Fibroblast of lung (primary cell): ENCODE measurements around the gene SLC9A3. TPM values are rescaled to one million over a fixed set of nuclear protein-coding genes. Genes with fewer than 3 reads are reported as not detected.

Source experiments
- DNase-seq, 2 donors: peaks; one replicate each; pipeline versions ENCODE4 v3.0.0 to v3.0.0-alpha.2; 2010; ENCODE audit warnings: low read depth in 2 of 2
- H2AFZ ChIP-seq: 2 replicates; pipeline ENCODE4 v1.5.1; 2012; ENCODE audit warnings: low read length, control low read depth, inconsistent platforms
- H3K27ac ChIP-seq: 2 replicates; pipeline ENCODE4 v1.5.1; 2011; ENCODE audit warnings: low read length, control low read depth; ENCODE audit not compliant: insufficient read depth
- H3K27me3 ChIP-seq: 2 replicates; pipeline ENCODE4 v1.5.1; 2011; ENCODE audit warnings: mild to moderate bottlenecking, low read length; ENCODE audit not compliant: control insufficient read depth, insufficient read depth
- H3K36me3 ChIP-seq: 2 replicates; pipeline ENCODE4 v1.5.1; 2011; ENCODE audit warnings: low read length; ENCODE audit not compliant: control insufficient read depth, insufficient read depth
- H3K4me1 ChIP-seq: 2 replicates; pipeline ENCODE4 v1.5.1; 2011; ENCODE audit warnings: low read length; ENCODE audit not compliant: control insufficient read depth, insufficient read depth; ENCODE audit errors: extremely low read depth
- H3K4me2 ChIP-seq: 2 replicates; pipeline ENCODE4 v1.5.1; 2011; ENCODE audit warnings: low read length, control low read depth; ENCODE audit not compliant: insufficient read depth; ENCODE audit errors: extremely low read depth
- H3K4me3 ChIP-seq, 4 experiments: fragments of 200-600 bp in 1 of 4; sonication (generic) in 1 of 4; replicated peaks in 1 of 4; 2 replicates each; pipeline ENCODE4 v1.5.1; 2011 to 2016; ENCODE audit warnings: low read length in 4 of 4, low read depth in 3 of 4, mild to moderate bottlenecking in 3 of 4, control low read depth in 2 of 4, inconsistent platforms in 1 of 4, mixed read lengths in 1 of 4; ENCODE audit not compliant: insufficient read depth in 1 of 4; ENCODE audit errors: control extremely low read depth in 1 of 4
- H3K79me2 ChIP-seq: 2 replicates; pipeline ENCODE4 v1.5.1; 2012; ENCODE audit warnings: mild to moderate bottlenecking, low read length, inconsistent platforms; ENCODE audit not compliant: control insufficient read depth, insufficient read depth
- H3K9ac ChIP-seq: 2 replicates; pipeline ENCODE4 v1.5.1; 2011; ENCODE audit warnings: mild to moderate bottlenecking, low read length, control low read depth; ENCODE audit not compliant: insufficient read depth
- H3K9me3 ChIP-seq: 2 replicates; pipeline ENCODE4 v1.5.1; 2012; ENCODE audit warnings: low read depth, low read length; ENCODE audit not compliant: control insufficient read depth, insufficient read depth
- H4K20me1 ChIP-seq: 2 replicates; pipeline ENCODE4 v1.5.1; 2011; ENCODE audit warnings: low read length; ENCODE audit not compliant: control insufficient read depth, insufficient read depth; ENCODE audit errors: extremely low read depth
- CTCF ChIP-seq, 2 donors: IDR thresholded peaks in 1 of 2; conservative IDR thresholded peaks in 1 of 2; 1 replicate in 1 of 2; 2 replicates in 1 of 2; pipeline ENCODE4 v1.5.1; 2011 to 2012; ENCODE audit warnings: low read length in 2 of 2, control low read depth in 1 of 2, inconsistent platforms in 1 of 2, low read depth in 1 of 2, mild to moderate bottlenecking in 1 of 2
- EZH2 ChIP-seq: IDR thresholded peaks from 2 replicates; pipeline ENCODE4 v1.5.1; 2012; ENCODE audit warnings: low read length, control low read depth, mild to moderate bottlenecking; ENCODE audit errors: missing control alignments
- polyA plus RNA-seq, 2 donors: library from polyadenylated mRNA; depleted of rRNA in 1 of 2; stranded (reverse) in 1 of 2; unstranded in 1 of 2; fragments of >200 nt; gene quantifications; 2 replicates each; pipeline ENCODE4 v1.2.1, GENCODE V29; 2011 to 2012; ENCODE audit warnings: missing spikeins in 1 of 2
- total RNA-seq: library from RNA; depleted of rRNA; stranded (reverse); fragments of >200 nt; gene quantifications from 2 replicates; pipeline ENCODE4 v1.2.1, GENCODE V29; 2014

SLC9A3 gene
- total and polyA plus RNA-seq, 2 donors (not counting 1 experiment from before 2014, with no cell fraction given) = 0.50 to 0.84 TPM

GRCh38 chr5:476814-477175, 47.5 kb downstream of the SLC9A3 start:
- Histone ChIP-seq H3K4me2 (no peak overlapping the region), H3K27me3 (peaks cover 6% of the 10 kb centered on the region), H3K9me3 (no peaks in the 10 kb centered on the region)

GRCh38 chr5:476102-476813, 48.0 kb downstream of the SLC9A3 start:
- peaks cover 6% of the 10 kb centered on the region for H3K27me3 ChIP-seq

More at GRCh38 chr5:476814-477175, 47.5 kb downstream of the SLC9A3 start:
- DNase-seq = no peak
- Histone ChIP-seq H3K79me2 (peaks cover 1% of the 10 kb centered on the region), H3K4me3 (no peak overlapping the region), H4K20me1 (no peaks in the 10 kb centered on the region), H3K36me3 (no peaks in the 10 kb centered on the region), H3K4me1 (no peaks in the 10 kb centered on the region), H2AFZ (no peak overlapping the region), H3K27ac (no peak overlapping the region), H3K9ac (no peak overlapping the region)
- no peak for TF ChIP-seq CTCF (conservative IDR thresholded peaks at IDR 0.05 in 1 of 2, IDR thresholded peaks at IDR 0.05 in 1 of 2; ENCODE audit: low read depth in 1 of 2, low read length in 2 of 2)
- no peak for TF ChIP-seq EZH2

GRCh38 chr5:475704-476101, 48.5 kb downstream of the SLC9A3 start:
- H3K4me3 ChIP-seq = no peak overlapping the region
- H3K4me1 ChIP-seq = no peaks in the 10 kb centered on the region
- H3K27me3 ChIP-seq = peaks cover 6% of the 10 kb centered on the region
- no peaks in the 10 kb centered on the region for H3K9me3 ChIP-seq
- H3K27ac ChIP-seq = no peak overlapping the region
- H2AFZ ChIP-seq = no peak overlapping the region
- H4K20me1 ChIP-seq = no peaks in the 10 kb centered on the region
- TF ChIP-seq CTCF (conservative IDR thresholded peaks at IDR 0.05 in 1 of 2, IDR thresholded peaks at IDR 0.05 in 1 of 2; ENCODE audit: low read depth in 1 of 2, low read length in 2 of 2) (no peak), EZH2 (no peak)
- H3K36me3 ChIP-seq = peaks cover 2% of the 10 kb centered on the region
- no peak overlapping the region for H3K4me2 ChIP-seq
- peaks cover 1% of the 10 kb centered on the region for H3K79me2 ChIP-seq
- no peak for DNase-seq
- no peak overlapping the region for H3K9ac ChIP-seq

More at GRCh38 chr5:476102-476813, 48.0 kb downstream of the SLC9A3 start:
- Histone ChIP-seq H3K9ac (no peak overlapping the region), H3K9me3 (no peaks in the 10 kb centered on the region), H3K4me3 (no peak overlapping the region), H3K4me2 (no peak overlapping the region), H3K27ac (no peak overlapping the region), H4K20me1 (no peaks in the 10 kb centered on the region), H2AFZ (no peak overlapping the region), H3K79me2 (peaks cover 1% of the 10 kb centered on the region), H3K36me3 (peaks cover 2% of the 10 kb centered on the region), H3K4me1 (no peaks in the 10 kb centered on the region)
- no peak for DNase-seq
- TF ChIP-seq CTCF (conservative IDR thresholded peaks at IDR 0.05 in 1 of 2, IDR thresholded peaks at IDR 0.05 in 1 of 2; ENCODE audit: low read depth in 1 of 2, low read length in 2 of 2) = no peak
- TF ChIP-seq EZH2 = no peak
